NB4 (cell line): ENCODE measurements around the gene SPIN4.

ENCODE experiments used
- DNase-seq: peaks from one replicate; pipeline ENCODE4 v3.0.0; 2010; ENCODE audit warnings: low read depth
- H3K4me3 ChIP-seq: one replicate; pipeline ENCODE4 v1.5.1; 2011; ENCODE audit warnings: mild to moderate bottlenecking, low read depth, low read length, moderate library complexity
- MAX ChIP-seq: IDR thresholded peaks from 2 replicates; pipeline ENCODE4 v1.6.1; 2011; ENCODE audit warnings: low read depth, low read length
- MYC ChIP-seq: IDR thresholded peaks from 2 replicates; pipeline ENCODE4 v1.6.1; 2011; ENCODE audit warnings: low read depth, low read length
- POLR2A ChIP-seq: IDR thresholded peaks from 2 replicates; pipeline ENCODE4 v1.6.1; 2011; ENCODE audit warnings: mild to moderate bottlenecking; ENCODE audit not compliant: insufficient read length; ENCODE audit errors: extremely low read depth
- TF ChIP-seq, protein P1 (sequence below): IDR thresholded peaks from one replicate; pipeline ENCODE4 v1.5.1; 2012; ENCODE audit warnings: low read depth, low read length

SPIN4 gene

GRCh38 chrX:63363788-63364187 is 12.7 kb upstream of the SPIN4 start:
- DNase-seq: no peak
- H3K4me3 ChIP-seq: no peak overlapping the region
- TF ChIP-seq, protein P1, sequence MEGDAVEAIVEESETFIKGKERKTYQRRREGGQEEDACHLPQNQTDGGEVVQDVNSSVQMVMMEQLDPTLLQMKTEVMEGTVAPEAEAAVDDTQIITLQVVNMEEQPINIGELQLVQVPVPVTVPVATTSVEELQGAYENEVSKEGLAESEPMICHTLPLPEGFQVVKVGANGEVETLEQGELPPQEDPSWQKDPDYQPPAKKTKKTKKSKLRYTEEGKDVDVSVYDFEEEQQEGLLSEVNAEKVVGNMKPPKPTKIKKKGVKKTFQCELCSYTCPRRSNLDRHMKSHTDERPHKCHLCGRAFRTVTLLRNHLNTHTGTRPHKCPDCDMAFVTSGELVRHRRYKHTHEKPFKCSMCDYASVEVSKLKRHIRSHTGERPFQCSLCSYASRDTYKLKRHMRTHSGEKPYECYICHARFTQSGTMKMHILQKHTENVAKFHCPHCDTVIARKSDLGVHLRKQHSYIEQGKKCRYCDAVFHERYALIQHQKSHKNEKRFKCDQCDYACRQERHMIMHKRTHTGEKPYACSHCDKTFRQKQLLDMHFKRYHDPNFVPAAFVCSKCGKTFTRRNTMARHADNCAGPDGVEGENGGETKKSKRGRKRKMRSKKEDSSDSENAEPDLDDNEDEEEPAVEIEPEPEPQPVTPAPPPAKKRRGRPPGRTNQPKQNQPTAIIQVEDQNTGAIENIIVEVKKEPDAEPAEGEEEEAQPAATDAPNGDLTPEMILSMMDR: no peak
- TF ChIP-seq MAX (no peak), MYC (no peak), POLR2A (no peak)

DNA sequence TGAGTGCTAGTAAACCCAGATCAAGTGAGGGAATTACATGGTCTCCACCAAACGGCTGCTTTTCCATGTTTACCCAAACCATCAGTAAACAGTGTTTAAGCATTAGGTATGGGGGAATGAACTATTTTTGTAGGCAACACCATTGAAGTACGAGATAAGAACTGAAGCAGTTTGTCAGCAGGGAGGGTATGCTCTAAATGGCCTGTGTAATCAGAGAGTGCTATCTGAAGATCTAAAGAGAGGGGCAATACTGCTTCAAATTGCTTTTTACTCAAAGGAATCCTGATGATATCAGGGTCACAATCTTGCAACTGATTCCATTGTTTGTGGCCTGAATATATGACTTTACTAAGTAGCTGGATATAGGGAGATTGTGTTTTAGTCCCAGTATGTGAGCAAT is 10.4 kb upstream of the SPIN4 start:
- TF ChIP-seq MAX: no peak
- no peak for TF ChIP-seq POLR2A
- TF ChIP-seq MYC: no peak
- TF ChIP-seq, protein P1: no peak
- no peak for DNase-seq
- H3K4me3 ChIP-seq: no peak overlapping the region

DNA sequence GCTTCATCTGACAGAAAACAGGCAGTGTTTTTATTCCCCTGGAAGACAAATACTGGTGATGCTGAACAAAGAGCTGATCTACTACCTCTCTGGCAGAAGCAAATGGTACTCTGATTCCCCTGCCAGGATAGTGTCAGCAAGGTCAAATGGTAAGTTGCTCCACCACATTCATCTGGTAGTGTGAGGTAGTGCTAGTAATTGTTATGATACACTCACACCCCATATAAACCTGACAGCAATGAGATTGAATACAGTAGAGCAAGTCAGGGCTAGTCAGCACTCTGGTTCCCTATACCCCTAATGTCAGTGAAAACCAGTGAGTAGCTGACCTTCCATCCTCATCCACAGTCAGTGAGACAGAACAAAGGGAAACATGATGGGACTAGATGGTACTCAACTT is 3.4 kb upstream of the SPIN4 start:
- H3K4me3 ChIP-seq: no peak overlapping the region
- no peak for TF ChIP-seq MYC
- TF ChIP-seq MAX: no peak
- TF ChIP-seq POLR2A: no peak
- TF ChIP-seq, protein P1: no peak
- DNase-seq: peak; percentile 15

- DNase-seq: peak; percentile 52
- TF ChIP-seq POLR2A (no peak), MYC (peak; percentile 52), MAX (0 out of 2 replicates have a peak, but pooled peaks have one; percentile 20)
- TF ChIP-seq, protein P1: no peak
- H3K4me3 ChIP-seq: peak overlapping the region; percentile 85
Measured at GRCh38 chrX:63350465-63350877, 661 bp downstream of the SPIN4 start.

GRCh38 chrX:63349307-63349706 is 1.8 kb downstream of the SPIN4 start:
- peak; percentile 51 for DNase-seq
- H3K4me3 ChIP-seq: peak overlapping the region; percentile 85
- TF ChIP-seq MYC: no peak
- TF ChIP-seq MAX: no peak
- TF ChIP-seq, protein P1: no peak
- no peak for TF ChIP-seq POLR2A

GRCh38 chrX:63330681-63331080 is 20.5 kb downstream of the SPIN4 start:
- TF ChIP-seq POLR2A (no peak), MAX (no peak), MYC (no peak)
- TF ChIP-seq, protein P1: no peak
- no peak overlapping the region for H3K4me3 ChIP-seq
- peak; percentile 74 for DNase-seq
